Measurements from ENCODE around the gene HSPA2.
A peak's percentile ranks its signal among the peaks of the same experiment; 100 is the strongest.
"Not testable (repeated sequence)": the region's sequence is repeated elsewhere in the genome, so short reads cannot be mapped to it uniquely, and the experiment has no call there.

Gene HSPA2

DNA sequence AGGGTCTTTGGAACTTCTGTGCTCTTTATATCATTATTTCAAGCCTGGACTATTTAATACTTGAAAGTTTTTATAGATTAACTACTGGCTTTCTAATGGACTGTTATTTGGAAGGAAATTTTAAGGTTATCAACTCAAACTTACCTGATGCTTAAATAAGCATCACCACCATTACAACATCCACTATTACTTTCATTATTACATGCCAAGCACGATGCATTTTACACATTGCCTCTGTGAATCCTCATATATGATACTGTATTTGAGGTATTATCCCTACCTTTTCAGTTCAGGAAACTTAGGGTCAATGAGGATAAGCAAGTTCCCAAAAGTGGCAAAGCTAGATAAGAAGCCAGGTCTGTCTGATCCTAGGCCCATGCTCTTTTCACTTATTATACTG is 23.6 kb upstream of the HSPA2 start:
- DNase-seq = no peak

DNA sequence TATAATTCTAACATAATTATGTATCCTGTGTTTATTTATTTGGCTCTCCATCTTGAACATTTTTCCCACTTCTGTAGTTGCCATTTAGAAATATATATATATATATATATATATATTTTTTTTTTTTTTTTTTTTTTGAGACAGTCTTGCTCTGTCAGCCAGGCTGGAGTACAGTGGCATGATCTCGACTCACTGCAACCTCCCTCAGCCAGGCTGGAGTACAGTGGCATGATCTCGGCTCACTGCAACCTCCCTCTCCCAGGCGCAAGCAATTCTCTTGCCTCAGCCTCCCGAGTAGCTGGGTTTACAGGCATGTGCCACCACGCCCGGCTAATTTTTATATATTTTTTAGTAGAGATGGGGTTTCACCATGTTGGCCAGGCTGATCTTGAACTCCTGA is 22.9 kb upstream of the HSPA2 start:
- not testable (repeated sequence) for DNase-seq

DNA sequence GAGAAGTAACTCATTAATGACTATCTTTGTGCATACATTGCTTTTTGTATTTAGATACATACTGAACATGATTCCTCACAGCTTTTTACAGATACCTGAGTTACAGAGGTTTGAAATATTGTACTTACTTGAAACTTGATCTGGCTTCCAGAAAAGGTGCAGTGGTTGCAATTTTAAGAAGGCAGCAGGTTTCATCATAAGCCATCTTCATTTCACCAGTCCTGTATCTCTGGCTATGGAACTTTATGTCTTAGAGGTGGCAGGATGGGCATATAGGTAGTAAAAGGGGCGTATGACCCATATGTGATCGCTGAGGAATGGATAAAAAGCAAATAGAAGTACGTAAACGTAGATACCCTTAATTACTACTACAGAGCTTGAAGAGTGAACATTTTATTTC is 22.3 kb upstream of the HSPA2 start:
- DNase-seq = no peak

DNA sequence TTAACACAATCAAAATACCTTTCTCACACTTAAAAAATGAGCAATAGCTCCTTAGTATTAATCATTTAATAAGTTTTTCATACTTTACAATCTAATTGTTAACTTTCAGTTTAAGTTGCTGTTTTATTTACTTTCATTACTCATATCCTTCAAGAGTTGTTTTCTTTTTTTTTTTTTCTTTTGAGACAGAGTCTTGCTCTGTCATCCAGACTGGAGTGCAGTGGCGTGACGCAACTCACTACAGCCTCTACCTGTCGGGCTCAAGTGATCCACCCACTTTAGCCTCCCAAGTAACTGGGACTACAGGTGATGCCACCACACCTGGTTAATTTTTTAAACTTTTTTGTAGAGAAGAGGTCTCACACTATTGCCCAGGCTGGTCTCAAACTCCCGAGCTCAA is 19.8 kb upstream of the HSPA2 start:
- no peak for DNase-seq

DNA sequence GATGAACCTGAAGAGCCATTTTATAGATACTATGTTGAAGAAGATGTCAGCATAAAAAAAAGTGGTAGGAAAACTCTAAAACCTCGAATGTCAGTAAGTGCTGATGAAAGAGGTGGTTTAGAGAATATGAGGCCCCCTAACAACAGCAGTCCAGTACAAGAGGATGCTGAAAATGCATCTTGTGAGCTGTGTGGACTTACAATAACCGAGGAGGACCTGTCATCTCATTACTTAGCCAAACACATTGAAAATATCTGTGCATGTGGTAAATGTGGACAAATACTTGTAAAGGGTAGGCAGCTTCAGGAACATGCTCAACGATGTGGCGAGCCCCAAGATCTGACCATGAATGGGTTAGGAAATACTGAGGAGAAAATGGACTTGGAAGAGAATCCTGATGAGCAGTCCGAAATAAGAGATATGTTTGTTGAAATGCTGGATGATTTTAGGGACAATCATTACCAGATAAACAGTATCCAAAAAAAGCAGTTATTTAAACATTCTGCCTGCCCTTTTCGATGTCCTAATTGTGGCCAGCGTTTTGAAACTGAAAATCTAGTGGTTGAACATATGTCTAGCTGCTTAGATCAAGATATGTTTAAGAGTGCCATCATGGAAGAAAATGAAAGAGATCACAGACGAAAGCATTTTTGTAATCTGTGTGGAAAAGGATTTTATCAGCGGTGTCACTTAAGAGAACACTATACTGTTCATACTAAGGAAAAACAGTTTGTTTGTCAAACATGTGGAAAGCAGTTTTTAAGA is 17.8 kb upstream of the HSPA2 start:
- no peak for DNase-seq

DNA sequence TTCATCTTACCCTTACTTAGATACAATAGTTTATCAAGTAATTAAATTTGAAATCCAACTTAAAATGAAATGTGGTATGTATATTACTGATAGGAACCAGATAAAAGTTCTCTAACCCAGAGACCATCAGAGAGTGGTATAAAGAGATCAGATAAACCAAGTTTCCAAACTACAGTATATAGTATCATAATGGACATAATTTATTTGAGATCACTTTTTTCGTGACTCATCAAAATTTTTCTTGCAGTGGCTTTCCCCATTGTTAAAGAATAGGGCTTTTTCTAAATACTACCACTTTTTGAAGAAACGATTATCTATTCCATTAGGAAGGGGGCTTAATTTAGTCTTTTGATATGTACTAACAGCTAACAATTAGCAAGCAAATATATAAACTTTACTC is 15.2 kb upstream of the HSPA2 start:
- no peak for DNase-seq

DNA sequence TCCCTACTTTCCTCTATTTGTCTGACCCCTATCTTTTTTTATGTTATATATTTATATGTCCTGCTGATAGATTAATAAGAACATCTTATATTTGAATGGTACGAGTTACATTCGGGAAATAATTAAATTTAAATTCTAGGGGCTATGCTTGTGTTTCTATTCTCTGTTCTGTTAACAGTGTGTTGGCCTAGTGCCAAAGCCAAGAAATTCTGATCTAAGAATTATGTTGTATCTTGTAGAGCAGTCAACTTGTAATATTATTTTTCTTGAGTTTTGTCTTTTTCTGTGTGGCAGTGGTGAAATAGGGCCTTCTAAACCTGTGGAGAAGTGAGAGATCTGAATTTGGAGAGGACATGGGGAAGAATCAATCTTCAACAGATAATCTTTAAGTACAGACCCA is 9.0 kb upstream of the HSPA2 start:
- DNase-seq = no peak

DNA sequence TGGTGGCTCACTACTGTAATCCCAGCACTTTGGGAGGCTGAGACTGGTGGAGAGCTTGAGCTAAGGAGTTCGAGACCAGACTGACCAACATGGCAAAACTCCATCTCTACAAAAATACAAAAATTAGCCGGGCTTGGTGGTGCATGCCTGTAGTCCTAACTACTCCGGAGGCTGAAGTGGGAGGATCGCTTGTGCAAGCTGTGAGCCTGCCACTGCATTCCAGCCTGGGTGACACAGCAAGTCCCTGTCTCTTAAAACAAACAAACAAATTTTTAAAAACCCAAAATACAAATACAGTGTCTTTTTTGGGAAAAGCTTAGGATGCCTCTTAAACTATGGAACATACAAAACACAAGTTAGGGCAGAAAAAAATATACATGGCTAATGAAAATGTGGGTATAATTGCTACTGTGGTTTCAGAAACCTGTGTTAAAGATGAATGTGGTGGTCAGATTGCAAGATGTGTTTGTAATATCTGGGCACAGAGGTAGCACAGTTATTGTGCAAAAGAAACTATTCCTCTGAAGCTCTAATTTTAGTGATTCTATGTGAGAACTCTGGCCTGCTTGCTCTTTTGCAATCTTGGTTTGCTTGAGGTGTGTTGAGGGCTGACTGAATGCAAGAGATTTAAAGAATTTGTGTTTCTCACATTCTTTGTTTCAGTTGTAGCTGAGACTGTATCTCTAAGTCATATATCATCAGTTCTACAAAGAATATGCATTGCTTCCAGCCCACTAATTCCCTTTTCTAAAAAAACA is 3.9 kb upstream of the HSPA2 start:
- no peak for DNase-seq

DNA sequence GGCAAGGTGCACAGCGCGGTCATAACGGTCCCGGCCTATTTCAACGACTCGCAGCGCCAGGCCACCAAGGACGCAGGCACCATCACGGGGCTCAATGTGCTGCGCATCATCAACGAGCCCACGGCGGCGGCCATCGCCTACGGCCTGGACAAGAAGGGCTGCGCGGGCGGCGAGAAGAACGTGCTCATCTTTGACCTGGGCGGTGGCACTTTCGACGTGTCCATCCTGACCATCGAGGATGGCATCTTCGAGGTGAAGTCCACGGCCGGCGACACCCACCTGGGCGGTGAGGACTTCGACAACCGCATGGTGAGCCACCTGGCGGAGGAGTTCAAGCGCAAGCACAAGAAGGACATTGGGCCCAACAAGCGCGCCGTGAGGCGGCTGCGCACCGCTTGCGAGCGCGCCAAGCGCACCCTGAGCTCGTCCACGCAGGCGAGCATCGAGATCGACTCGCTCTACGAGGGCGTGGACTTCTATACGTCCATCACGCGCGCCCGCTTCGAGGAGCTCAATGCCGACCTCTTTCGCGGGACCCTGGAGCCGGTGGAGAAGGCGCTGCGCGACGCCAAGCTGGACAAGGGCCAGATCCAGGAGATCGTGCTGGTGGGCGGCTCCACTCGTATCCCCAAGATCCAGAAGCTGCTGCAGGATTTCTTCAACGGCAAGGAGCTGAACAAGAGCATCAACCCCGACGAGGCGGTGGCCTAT is 875 bp downstream of the HSPA2 start:
- no peak for DNase-seq

DNA sequence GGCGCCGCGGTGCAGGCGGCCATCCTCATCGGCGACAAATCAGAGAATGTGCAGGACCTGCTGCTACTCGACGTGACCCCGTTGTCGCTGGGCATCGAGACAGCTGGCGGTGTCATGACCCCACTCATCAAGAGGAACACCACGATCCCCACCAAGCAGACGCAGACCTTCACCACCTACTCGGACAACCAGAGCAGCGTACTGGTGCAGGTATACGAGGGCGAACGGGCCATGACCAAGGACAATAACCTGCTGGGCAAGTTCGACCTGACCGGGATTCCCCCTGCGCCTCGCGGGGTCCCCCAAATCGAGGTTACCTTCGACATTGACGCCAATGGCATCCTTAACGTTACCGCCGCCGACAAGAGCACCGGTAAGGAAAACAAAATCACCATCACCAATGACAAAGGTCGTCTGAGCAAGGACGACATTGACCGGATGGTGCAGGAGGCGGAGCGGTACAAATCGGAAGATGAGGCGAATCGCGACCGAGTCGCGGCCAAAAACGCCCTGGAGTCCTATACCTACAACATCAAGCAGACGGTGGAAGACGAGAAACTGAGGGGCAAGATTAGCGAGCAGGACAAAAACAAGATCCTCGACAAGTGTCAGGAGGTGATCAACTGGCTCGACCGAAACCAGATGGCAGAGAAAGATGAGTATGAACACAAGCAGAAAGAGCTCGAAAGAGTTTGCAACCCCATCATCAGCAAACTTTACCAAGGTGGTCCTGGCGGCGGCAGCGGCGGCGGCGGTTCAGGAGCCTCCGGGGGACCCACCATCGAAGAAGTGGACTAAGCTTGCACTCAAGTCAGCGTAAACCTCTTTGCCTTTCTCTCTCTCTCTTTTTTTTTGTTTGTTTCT is 1.7 kb downstream of the HSPA2 start:
- no peak for DNase-seq

DNA sequence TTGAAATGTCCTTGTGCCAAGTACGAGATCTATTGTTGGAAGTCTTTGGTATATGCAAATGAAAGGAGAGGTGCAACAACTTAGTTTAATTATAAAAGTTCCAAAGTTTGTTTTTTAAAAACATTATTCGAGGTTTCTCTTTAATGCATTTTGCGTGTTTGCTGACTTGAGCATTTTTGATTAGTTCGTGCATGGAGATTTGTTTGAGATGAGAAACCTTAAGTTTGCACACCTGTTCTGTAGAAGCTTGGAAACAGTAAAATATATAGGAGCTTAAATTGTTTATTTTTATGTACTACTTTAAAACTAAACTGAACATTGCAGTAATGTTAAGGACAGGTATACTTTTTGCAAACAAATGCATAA is 2.3 kb downstream of the HSPA2 start:
- DNase-seq = no peak

DNA sequence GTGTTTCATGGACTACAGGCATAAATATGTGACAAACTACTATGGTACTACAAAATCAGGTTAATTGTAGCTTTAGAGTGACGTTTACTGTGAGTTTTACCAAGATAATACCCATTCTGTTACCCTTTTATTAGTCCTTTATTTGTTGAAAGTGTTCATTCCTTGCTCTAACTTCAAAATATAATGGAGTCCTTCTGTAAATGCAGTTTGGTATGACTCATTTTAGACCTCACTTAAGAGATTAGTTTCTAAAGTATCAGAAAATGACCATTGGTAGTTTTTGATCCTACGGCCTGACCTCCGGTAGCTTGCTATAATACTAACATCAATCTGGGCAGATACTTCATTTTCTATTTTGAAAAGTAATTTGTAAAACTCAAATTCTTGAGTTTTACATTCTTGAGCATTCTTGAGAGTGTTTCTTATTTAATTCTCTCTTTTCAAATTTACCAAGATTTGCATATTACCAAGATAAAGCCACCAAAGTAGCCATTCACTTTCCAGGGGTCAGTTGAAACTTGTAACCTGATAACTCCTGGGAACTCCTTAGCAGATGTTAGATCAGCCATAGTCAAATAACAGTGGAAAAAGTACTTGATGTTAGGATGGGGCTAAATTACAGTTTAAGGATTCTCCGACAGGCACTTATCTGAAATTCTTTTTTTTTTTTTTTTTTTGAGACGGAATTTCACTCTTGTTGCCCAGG is 4.2 kb downstream of the HSPA2 start:
- DNase-seq = no peak

DNA sequence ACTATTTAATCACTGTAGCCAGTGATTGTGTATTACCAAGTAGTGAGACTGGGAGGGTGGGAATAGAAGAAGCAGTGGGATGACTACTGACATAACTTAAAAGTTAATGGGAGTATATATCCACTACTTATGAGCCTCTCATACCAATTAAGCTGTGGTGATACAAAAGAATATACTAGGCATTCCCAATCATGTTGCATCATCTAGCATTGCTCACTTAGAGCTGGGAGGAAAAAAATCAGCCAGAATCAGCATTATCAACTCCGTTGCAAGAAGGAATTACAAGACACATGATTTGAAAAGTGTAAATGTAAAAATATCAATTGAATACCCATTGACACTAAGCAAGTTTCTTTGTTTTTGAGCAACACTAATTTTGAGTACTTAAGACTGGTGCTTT is 8.5 kb downstream of the HSPA2 start:
- DNase-seq = no peak

DNA sequence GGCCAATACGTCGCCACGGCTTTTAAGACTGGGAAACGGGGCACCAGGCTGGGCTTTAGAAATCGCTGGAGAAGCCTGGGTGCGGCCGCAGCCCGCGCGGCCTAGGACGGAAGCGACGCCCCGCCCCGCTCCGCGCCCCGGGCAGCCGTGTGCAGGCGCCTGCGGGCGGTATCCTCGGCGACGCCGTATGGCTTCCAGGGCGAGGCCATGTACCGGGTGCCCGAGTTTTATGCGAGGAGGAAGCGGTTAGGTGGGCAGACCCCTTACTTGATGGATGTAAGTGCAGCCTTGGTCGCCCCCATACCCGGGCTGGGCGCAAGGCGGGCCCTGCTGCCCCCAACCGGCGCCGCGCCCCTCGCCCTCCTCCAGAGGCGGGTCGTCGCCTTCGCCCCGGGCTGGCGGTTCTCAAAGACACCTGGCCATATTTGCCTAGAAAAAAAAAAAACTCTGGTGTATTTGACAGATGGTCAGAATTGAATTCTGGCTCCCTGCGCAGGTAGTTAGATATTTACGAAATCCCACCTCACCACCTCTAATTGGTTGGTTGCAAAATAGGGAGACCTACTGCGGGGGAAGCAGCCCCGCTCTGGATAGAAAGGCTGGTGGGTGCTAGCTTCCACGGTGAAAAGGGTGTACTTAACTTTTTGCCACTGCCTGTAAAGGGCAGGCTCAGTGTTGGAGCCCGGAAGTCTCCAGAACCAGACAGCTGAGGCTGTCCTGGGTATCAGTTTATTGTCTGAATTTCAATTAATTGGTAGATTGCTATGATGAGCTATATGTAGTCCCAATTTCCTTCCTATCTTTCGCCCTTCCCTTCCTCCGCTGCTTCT is 9.5 kb downstream of the HSPA2 start, which contains the start of gene PPP1R36:
Gene PPP1R36 (plus strand): TSS at position 171 of the 830 bp plus-strand sequence. CDS start 37 bp downstream, at position 208.
- peak; percentile 13 for DNase-seq

DNA sequence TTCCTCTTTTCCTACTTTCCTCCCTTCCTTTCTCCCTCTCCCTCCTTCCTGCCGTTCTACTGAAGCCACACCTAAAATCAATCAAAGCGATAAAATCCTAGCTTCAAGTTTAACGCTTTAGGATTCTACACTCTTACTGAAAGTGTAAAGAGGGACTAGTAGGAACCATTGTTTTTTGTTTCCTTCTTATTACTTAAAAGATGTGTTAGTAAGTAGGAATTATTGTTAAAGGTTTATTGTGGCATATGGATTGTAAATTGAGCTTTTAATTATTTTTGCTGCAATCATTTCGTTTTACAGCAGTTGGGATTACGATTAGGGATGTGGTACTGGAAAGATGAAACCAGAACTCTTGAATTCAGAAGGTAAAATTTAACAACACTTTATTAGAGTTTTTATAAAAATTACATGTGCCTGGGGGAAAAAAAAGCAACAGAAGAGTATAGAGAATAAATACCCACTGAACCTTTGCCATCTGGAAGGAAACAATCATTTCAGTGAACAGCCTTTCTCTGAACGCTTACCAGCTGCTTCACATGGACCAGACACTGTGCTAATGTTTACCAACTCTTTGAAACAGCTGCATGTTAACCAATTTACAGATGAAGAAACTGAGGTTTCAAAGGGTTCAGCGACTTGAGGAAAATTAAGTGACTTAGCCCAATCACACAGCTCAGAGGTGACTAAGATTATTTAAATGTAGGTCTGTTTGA is 10.2 kb downstream of the HSPA2 start:
- no peak for DNase-seq

DNA sequence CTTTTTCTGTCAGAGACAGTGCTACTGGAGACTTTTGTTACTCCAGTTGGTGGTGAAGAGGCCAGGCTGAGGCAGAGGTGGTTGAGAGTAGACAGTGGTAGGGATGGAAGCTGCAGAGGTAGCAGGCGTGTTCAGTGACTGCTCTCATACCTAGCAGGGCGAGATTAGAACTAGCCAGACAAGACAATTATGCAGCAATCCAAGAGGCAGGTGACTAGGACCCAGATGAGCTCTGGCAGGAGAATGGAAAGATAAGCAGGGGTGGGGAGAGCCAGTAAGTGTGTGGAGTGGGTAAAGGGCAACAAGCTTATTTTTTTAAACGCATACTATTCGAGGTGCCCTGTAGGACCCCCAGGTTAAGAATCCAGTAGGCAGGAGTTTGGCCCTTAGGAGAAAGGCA is 14.0 kb downstream of the HSPA2 start:
- DNase-seq = no peak

DNA sequence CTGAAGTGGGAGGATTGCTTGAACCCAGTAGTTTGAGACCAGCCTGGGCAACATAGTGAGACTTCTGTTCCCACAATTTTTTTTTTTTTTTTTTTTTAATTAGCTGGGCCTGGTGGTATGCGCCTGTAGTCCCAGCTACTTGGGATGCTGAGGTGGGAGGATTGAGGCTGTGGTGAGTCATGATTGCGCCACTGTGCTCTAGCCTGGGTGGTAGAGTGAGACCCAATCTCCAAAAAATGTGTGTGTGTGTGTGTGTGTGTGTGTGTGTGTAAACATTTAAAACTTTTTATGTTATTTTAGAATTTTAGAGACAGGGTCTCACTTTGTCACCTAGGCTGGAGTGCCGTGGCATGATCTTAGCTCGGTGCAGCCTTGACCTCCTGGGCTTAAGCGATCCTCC is 16.0 kb downstream of the HSPA2 start:
- no peak for DNase-seq

DNA sequence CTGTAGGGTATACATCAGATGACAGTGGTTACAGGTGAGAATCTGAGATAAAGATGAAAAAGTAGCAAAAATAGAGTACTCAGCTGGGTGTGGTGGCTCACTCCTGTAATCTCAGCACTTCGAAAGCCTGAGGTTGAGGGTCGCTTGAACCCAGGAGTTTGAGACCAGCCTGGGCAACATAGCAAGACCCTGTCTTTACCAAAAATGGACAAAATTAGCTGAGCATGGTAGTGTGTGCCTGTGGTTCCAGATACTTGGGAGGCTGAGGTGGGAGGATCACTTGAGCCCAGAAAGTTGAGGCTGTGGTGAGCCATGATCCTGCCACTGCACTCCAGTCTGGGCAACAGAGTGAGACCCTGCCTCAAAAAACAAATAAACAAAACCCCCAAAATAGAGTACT is 17.7 kb downstream of the HSPA2 start:
- DNase-seq = not testable (repeated sequence)

DNA sequence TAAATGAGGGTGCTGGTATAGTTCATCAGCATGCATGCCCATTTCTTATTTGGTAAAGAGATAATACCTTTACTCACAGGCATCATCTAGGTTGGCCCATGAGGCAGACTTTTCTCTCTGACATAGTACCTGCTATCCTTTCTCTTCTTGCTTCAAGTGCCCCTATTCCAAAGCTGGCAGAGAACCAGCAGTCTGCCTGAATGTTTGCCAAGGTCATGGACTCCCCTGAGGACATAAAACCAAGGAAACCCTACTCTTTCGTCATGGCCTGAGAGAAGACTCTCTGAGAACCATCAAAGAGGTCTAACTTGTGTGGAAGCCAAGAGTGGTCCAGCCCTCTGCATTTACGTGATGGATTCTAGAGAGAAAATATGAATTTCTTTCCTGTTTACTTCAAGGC is 21.1 kb downstream of the HSPA2 start:
- no peak for DNase-seq

DNA sequence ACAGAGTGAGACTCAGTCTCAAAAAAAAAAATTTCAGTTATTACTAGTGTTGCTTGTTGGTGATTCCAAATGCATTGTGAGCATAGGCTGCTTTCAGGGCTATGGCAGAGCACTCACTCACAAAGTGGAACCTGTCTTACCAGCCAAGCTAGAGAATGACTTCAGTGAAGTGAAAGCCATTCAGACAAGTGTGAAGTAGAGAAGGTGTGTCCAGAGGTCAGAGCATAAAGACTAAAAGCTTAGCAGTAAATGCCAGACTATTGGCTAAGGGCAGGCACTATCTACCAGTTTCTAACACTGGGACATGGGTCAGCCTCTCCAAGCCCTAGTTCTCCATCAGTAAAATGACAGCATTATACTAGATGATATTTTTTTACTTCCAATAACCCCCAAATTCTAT is 21.9 kb downstream of the HSPA2 start:
- no peak for DNase-seq

DNA sequence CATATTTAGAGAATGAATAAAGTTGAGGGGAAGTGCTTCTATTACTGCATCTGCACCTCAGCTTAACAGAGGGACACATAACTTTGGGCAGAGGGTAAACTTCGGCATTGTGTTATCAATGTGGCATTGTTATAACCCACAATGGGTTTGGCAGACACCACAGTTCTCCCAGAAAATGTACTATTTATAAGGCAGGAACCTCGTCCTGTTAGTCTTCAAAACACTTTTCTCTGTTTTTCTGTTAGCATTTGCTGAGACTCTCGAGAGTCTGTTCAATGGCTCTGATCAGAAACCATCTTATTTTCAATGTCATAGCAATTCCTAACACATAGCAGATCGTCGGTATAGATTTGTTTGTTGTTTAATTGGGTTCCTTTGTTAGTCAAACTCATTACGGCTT is 23.2 kb downstream of the HSPA2 start:
- DNase-seq = no peak

Measured in CD4-positive, alpha-beta T cell treated with Interleukin-4 for 4 hours (primary cell).